GM21381 (cell line): Measurements from ENCODE around the gene OR1F1.
A peak's percentile ranks its signal among the peaks of the same experiment; 100 is the strongest.
"Not testable (repeated sequence)": the region's sequence is repeated elsewhere in the genome, so short reads cannot be mapped to it uniquely, and the experiment has no call there.

ENCODE experiments used
- ATAC-seq: cut with Tn5 transposase; IDR thresholded peaks from one replicate; pipeline ENCODE4 v1.9.1; 2021; ENCODE audit warnings: mild to moderate bottlenecking, moderate library complexity; ENCODE audit not compliant: unreplicated experiment

Gene OR1F1

GRCh38 chr16:3150346-3151218 lies 37.4 kb upstream of the OR1F1 start:
- peak; percentile 73 for ATAC-seq

GRCh38 chr16:3152027-3152276 lies 36.1 kb upstream of the OR1F1 start:
- no peak for ATAC-seq

- no peak for ATAC-seq
Measured at GRCh38 chr16:3152277-3152990, 35.6 kb upstream of the OR1F1 start.

GRCh38 chr16:3152991-3153368 lies 35.0 kb upstream of the OR1F1 start:
- ATAC-seq = no peak

DNA sequence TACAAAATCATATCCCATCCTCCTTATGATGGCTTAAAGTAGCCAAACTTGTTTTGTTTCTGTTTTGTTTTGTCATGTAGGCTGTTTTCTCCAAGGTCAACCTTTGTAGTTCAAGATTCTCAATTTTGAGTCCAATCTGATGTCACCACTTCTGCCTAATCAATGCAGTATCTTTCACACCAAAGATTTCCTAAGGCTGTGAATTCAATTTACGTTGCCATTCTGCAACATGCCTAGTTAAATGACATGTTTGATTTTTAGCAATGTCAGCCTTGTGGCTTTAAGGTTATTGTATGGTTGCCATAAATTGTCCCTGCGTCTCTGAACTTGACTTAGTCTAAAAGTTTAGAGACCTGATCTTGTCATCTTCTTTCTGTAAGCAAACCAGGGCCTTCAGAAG lies 32.8 kb upstream of the OR1F1 start:
- no peak for ATAC-seq

DNA sequence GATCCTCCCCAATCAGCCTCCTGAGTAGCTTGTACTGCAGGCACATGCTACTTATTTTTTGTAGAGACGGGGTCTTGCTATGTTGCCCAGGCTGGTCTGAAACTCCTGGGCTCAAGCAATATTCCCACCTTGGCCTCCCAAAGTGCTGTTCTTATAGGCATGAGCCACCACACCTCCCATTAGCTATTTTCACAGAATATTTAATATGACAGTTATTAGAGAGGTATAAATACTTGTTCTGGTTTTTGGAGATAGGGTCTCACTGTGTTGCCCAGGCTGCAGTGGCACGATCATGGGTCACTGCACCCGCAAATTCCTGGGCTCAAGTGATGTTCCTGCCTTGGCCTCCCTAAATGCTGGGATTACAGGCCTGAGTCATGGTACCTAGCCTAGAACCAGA lies 32.0 kb upstream of the OR1F1 start:
- ATAC-seq = no peak

DNA sequence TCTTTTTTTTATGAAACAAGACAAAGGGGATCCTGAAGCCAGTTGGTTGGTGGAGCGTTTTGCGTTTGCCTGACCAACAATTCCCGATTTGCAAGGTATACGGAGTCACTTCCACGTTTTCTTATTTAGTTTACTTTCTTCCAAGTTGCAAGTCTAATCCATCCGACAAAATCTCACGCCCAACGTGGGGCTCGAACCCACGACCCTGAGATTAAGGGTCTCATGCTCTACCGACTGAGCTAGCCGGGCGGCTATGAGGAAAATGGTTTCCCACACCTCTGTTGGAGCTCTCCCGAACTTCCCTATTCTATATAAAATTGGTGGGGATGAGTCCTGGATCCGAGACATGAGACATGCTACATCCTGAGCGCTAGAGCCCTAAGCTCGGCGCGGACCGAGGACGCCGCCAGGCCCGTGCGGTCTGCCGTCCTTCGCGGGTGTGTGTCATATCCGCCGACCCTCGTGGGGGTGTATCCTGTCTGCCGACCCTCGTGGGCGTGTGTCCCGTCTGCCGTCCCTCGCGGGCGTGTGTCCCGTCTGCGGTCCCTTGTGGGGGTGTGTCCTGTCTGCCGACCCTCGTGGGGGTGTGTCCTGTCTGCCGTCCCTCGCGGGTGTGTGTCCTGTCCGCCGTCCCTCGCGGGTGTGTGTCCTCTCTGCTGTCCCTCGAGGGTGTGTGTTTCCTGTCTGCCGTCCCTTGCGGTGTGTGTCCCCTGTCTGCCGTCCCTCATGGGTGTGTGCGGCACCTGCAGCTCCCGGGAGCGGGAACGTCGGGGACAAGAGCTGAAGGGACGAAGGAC lies 30.6 kb upstream of the OR1F1 start:
- ATAC-seq = no peak

DNA sequence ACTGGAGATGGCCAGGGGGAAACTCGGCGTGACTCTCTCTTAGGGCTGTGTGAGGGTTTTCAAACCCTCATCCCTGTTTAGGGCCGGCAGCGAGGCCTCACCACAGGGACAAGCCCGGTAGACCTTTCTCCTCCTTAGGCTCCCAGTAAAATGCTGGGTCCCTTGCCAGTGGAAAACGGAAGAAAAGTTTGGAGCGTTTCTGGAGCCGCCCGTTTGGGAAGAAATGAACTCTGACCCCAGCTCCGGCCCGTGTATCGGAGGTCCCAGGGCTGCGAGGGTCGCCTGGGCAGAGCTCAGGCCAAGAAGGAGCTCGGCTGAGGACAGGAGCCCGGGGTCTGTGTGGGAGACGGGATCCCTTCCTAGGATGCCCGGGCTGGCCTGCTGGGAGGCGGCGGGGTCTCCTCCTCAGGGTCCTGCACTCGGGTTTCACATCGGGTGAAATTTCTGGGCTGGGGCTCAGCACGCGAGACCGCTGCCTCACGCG lies 29.9 kb upstream of the OR1F1 start:
- ATAC-seq = peak; percentile 14

GRCh38 chr16:3158510-3159314 lies 29.3 kb upstream of the OR1F1 start:
- ATAC-seq = peak; percentile 46

DNA sequence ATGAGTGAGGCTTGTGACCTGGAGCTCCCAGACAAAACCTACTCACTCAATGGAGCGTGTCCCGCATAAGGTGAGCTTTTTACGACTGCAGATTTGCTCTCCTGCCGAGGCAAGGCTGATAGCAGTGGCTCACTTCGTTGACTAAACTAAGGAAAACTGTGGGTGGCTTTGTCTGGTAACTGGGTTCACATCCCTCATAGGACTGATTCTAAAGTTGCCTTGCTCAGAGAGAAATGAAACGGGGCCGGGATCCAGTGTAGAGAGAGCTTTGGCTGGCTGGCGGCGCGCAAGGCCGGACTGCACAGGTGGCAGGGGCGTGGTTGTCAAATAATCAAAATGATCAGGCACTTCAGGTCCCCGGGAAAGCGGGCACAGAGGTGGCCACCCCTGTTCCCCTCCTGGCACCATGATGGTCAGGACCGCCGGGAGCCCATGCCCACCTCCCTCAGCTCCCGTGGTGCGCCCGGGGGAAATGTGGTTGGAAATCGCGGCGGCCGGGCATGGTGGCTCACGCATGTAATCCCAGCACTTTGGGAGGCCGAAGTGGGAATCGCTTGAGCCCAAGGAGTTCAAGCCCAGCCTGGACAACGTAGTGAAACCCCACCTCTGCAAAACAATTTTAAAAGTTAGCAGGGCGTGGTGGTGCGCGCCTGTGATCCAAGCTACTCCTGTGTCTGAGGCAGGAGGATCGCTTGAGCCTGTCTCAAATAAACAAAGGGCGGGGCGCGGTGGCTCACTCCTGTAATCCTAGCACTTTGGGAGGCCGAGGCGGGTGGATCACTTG lies 26.6 kb upstream of the OR1F1 start:
- ATAC-seq = no peak

GRCh38 chr16:3164121-3164991 lies 23.6 kb upstream of the OR1F1 start:
- ATAC-seq = no peak

GRCh38 chr16:3165111-3165822 lies 22.7 kb upstream of the OR1F1 start:
- no peak for ATAC-seq

- no peak for ATAC-seq
Measured at GRCh38 chr16:3166505-3166886, 21.5 kb upstream of the OR1F1 start.

DNA sequence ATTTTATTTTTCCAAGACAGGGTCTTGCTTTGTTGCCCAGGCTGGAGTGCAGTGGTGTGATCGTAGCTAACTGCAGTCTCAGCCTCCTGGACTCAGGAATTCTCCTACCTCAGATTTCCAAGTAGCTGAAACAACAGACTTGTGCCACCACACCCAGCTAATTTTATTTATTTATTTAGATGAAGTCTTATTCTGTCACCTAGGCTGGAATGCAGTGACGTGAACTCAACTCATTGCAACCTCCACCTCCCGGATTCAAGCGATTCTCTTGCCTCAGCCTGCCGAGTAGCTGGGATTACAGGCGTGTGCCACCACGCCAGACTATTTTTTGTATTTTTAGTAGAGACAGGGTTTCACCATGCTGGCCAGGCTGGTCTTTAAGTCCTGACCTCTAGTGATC lies 19.3 kb upstream of the OR1F1 start:
- ATAC-seq = not testable (repeated sequence)

- no peak for ATAC-seq
Measured at GRCh38 chr16:3170440-3171180, 17.4 kb upstream of the OR1F1 start.

GRCh38 chr16:3171181-3171854 lies 16.7 kb upstream of the OR1F1 start:
- peak; percentile 50 for ATAC-seq
